GM12801 (cell line): ENCODE measurements around the gene CDK4.

Experiments used
- TF ChIP-seq, protein P1 (sequence below): IDR thresholded peaks from one replicate; pipeline ENCODE4 v1.5.1; 2011; ENCODE audit warnings: control low read depth; ENCODE audit not compliant: insufficient read length; ENCODE audit errors: extremely low read depth

The CDK4 gene

DNA sequence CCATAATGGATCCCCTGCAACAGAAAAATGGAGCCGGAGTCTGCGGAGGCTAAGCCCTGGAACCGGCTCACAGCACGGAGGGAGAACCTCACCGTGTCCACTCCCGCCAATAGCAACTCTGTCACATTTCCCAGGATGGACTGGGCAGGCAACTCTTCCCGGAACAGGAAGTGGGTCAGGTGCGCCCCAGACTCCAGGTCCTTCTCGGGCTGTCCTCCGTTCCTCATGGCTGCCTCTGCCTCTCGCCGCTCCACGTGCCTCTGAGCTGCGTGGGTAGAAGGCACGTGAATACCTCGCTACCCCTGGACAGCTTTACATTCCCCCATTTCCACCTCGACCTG is 12.5 kb upstream of the CDK4 start:
- TF ChIP-seq, protein P1, sequence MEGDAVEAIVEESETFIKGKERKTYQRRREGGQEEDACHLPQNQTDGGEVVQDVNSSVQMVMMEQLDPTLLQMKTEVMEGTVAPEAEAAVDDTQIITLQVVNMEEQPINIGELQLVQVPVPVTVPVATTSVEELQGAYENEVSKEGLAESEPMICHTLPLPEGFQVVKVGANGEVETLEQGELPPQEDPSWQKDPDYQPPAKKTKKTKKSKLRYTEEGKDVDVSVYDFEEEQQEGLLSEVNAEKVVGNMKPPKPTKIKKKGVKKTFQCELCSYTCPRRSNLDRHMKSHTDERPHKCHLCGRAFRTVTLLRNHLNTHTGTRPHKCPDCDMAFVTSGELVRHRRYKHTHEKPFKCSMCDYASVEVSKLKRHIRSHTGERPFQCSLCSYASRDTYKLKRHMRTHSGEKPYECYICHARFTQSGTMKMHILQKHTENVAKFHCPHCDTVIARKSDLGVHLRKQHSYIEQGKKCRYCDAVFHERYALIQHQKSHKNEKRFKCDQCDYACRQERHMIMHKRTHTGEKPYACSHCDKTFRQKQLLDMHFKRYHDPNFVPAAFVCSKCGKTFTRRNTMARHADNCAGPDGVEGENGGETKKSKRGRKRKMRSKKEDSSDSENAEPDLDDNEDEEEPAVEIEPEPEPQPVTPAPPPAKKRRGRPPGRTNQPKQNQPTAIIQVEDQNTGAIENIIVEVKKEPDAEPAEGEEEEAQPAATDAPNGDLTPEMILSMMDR: no peak

- TF ChIP-seq, protein P1: no peak
Observed at GRCh38 chr12:57763881-57764661, 12.0 kb upstream of the CDK4 start.

GRCh38 chr12:57762463-57762862 is 10.4 kb upstream of the CDK4 start:
- TF ChIP-seq, protein P1: no peak

- TF ChIP-seq, protein P1: no peak
Observed at GRCh38 chr12:57761391-57761998, 9.4 kb upstream of the CDK4 start.

DNA sequence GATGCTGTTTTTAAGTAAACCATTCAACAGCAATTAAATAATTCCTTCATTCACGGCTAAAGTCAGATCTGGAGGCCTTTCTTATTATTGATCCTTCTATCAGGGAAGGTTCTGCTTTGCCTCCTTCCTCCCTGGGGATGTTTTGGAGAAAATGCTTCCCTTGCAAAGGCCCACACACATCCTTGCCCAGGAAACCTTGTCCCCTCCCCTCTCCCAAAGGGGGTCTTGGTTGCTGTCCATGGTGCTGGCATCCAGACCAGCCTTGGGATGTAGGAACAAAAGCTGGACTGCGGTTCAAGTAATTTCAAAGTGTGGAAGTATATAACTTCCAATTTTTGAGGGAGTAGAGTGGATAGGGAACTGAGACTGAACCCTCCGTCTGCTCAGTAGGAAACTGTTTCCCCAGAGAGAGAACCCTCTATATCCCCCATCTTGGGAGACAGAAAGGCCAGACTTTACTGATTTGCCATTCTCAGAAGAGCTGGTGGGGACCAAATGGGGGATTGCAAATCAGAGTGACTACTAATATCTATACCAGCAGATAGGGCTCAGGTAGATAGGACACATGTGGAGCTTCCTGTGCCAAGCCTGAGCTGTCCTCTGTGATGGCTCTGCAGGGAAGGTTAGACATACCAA is 8.4 kb upstream of the CDK4 start:
- TF ChIP-seq, protein P1: no peak

DNA sequence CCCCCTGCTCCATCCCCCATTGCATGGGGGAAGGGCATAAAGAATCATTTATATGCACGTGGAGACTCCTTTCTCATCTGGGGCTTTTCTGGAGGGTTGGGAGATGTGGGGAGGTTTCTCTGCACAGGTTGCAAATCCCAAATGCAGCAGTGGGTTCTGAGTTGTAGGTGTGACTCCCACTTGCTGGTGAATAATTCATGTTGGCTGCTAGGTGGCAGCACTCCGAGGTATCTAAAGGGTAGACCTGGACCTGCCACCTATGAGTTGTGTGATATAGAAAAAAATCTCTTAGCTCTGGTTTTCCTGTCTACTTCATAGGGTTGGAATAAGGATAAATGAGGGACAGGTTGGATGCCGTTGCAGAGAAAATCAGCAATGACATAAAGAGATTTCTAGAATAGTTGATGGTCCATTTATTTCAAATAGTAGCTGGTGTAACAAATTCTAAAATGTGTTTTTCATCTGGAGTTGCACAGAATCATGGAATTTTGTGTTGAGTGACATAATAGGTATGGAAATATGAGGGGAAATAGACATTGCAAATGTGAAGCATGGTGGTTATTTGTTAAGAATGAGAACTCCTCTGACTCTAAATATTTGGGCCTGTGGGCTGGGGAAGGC is 7.4 kb upstream of the CDK4 start:
- TF ChIP-seq, protein P1: no peak

DNA sequence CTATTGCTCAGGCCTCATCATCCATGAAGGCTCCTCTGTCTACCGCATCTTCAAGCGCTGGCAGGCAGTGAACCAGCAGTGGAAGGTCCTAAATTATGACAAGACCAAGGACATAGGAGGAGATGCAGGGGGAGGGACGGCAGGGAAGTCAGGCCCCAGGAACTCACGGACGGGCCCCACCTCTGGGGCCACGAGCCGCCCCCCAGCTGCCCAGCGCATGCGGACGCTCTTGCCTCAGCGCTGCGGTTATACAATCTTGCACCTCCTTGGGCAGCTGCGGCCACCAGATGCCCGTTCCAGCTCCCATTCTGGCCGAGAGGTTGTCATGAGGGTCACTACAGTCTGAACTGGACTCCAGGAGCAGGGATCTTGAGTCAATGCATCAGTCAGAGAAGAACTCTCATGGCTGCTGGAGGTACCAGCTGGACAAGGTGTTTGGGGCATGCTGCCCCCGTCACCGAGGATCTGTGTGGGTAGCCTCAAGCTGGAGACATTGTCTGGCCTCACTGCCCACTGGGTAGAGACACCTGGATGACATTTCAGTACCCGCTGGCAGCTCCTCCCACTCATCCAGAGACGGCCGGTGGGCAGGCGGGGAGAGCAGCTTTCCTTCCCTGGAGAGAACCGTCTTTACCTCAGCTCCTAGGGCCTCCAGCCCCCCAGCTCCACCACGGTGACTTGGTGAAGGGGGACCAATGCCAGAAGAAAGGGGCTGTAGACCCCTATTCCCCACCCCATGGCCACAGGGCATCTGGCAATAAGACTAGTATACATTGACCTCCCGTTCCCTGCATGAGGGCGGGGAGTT is 6.6 kb upstream of the CDK4 start:
- TF ChIP-seq, protein P1: no peak
